Peyer's patch (tissue), 4 donors: Measurements from ENCODE around the gene PPM1E.

Source experiments
- POLR2A ChIP-seq, 2 donors: fragments of 450-650 bp; IDR thresholded peaks; one replicate each; pipeline ENCODE4 v1.5.1; 2017; ENCODE audit warnings: antibody characterized with exemption in 2 of 2, mild to moderate bottlenecking in 2 of 2, moderate library complexity in 2 of 2
- TF ChIP-seq, protein P1 (sequence below), 6 experiments: fragments of 450-650 bp in 4 of 6; fragments of 200-600 bp in 2 of 6; sonication (generic) in 1 of 6; IDR thresholded peaks; one replicate each; pipeline ENCODE4 v1.5.1; 2017 to 2019; ENCODE audit warnings: antibody characterized with exemption in 6 of 6, mild to moderate bottlenecking in 3 of 6, moderate library complexity in 1 of 6

DNA sequence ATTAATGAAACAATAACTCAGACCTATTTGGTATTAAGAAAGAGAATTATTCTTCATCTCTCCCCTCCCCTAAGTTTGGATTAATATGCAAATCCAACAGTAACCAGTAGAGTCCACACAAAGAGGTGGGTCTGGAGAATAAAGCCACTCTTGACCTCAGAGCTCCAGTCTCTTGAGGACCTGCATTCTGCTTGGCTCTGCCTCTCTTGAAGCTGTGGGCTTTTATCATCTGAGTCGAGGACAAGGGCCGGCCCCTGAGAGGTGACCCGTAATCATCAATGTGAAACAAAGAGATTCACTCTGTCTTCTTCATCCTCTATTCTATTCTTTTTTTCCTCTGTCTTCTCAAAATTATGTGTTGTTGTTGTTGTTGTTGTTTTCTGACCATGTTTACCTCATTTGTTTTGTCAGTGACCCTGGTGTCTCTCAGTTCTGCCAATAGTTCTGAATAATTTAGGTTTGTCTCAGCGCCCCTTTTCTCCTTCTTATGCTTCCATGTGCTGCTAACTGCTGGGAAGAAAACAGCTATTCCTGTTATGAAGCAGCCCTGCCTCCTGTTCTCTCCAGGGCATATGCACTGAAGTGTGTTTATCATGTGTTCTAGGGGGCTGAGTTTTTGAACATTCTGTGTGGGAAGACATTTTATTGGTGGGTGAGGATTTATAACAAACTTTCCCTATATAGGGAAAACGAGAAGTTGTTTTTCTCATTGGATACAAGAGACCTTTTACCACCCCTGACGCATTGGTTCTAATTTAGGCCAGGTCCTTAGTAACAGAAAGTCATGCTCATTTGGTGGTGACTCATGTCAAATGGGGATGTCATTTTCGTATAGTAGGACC is 215.2 kb downstream of the PPM1E start:
- TF ChIP-seq, protein P1, sequence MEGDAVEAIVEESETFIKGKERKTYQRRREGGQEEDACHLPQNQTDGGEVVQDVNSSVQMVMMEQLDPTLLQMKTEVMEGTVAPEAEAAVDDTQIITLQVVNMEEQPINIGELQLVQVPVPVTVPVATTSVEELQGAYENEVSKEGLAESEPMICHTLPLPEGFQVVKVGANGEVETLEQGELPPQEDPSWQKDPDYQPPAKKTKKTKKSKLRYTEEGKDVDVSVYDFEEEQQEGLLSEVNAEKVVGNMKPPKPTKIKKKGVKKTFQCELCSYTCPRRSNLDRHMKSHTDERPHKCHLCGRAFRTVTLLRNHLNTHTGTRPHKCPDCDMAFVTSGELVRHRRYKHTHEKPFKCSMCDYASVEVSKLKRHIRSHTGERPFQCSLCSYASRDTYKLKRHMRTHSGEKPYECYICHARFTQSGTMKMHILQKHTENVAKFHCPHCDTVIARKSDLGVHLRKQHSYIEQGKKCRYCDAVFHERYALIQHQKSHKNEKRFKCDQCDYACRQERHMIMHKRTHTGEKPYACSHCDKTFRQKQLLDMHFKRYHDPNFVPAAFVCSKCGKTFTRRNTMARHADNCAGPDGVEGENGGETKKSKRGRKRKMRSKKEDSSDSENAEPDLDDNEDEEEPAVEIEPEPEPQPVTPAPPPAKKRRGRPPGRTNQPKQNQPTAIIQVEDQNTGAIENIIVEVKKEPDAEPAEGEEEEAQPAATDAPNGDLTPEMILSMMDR (IDR thresholded peaks at IDR 0.05) = no peak
- TF ChIP-seq POLR2A (IDR thresholded peaks at IDR 0.05) = no peak
